NCI-H345 (cell line): ENCODE data around the gene AGPAT1.
"Not testable (repeated sequence)": the region's sequence is repeated elsewhere in the genome, so short reads cannot be mapped to it uniquely, and the experiment has no call there.

Experiments used
- DNase-seq: peaks from one replicate; lab custom pipeline; 2025; lab: John Stamatoyannopoulos, UW

Gene AGPAT1

GRCh38 chr6:32175711-32176475 is at the start of gene AGPAT1:
TSS of gene AGPAT1 (minus strand) at chr6:32176084. CDS start at chr6:32171496, 4,588 bp downstream.
- DNase-seq: peak; percentile 97

- DNase-seq: no peak
Measured at GRCh38 chr6:32224696-32225095, 48.8 kb upstream of the AGPAT1 start.

- DNase-seq: no peak
Measured at GRCh38 chr6:32223258-32224235, 47.7 kb upstream of the AGPAT1 start, which contains the start of gene NOTCH4. TSS of gene NOTCH4 (minus strand) at chr6:32224067. CDS start at chr6:32223928, 139 bp downstream.

GRCh38 chr6:32222333-32223230 is 46.7 kb upstream of the AGPAT1 start:
- no peak for DNase-seq

- no peak for DNase-seq
Measured at GRCh38 chr6:32220021-32220420, 44.1 kb upstream of the AGPAT1 start.

GRCh38 chr6:32218167-32218566 is 42.3 kb upstream of the AGPAT1 start:
- no peak for DNase-seq

- DNase-seq: no peak
Measured at GRCh38 chr6:32216998-32217397, 41.1 kb upstream of the AGPAT1 start.

GRCh38 chr6:32216285-32216684 is 40.4 kb upstream of the AGPAT1 start:
- no peak for DNase-seq

GRCh38 chr6:32215617-32216016 is 39.7 kb upstream of the AGPAT1 start:
- DNase-seq: no peak

GRCh38 chr6:32214126-32214525 is 38.2 kb upstream of the AGPAT1 start:
- no peak for DNase-seq

GRCh38 chr6:32213649-32214048 is 37.8 kb upstream of the AGPAT1 start:
- DNase-seq: no peak

- no peak for DNase-seq
Measured at GRCh38 chr6:32212076-32212760, 36.3 kb upstream of the AGPAT1 start.

- DNase-seq: not testable (repeated sequence)
Measured at GRCh38 chr6:32211432-32211831, 35.5 kb upstream of the AGPAT1 start.

- no peak for DNase-seq
Measured at GRCh38 chr6:32210191-32210601, 34.3 kb upstream of the AGPAT1 start.

GRCh38 chr6:32208996-32209395 is 33.1 kb upstream of the AGPAT1 start:
- no peak for DNase-seq

- no peak for DNase-seq
Measured at GRCh38 chr6:32204268-32204715, 28.4 kb upstream of the AGPAT1 start.

- no peak for DNase-seq
Measured at GRCh38 chr6:32203426-32204267, 27.8 kb upstream of the AGPAT1 start.

- DNase-seq: no peak
Measured at GRCh38 chr6:32202186-32202585, 26.3 kb upstream of the AGPAT1 start.

GRCh38 chr6:32200711-32201475 is 25.0 kb upstream of the AGPAT1 start:
- DNase-seq: no peak
